ENCODE data around the gene EVI5.
A peak's percentile ranks its signal among the peaks of the same experiment; 100 is the strongest.

Gene EVI5

DNA sequence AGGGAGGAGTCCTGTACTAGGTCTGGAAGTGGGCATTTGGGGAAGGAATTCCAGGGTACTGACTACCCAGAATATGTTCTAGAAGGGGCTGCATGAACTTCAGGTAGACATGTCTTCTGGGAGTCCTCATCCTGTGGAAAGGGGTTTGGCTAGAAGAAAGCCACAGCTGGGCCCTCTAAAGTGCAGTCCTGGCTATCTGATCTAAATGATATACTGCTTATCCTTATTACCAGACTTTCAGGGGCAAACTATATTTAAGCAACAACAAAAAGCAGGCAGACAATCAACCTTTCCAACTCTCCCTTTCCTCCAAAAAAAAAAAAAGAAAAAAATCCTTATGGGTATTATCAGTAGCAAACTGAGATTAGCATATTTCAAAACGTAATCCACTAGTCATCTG, 268.3 kb downstream of the EVI5 start:
- DNase-seq (ENCODE audit: low read depth in 2 of 2), result no peak

- DNase-seq (ENCODE audit: low read depth in 2 of 2), result no peak
Observed at GRCh38 chr1:92515796-92516201, 269.1 kb downstream of the EVI5 start.

GRCh38 chr1:92511541-92511940, 273.4 kb downstream of the EVI5 start:
- no peak for DNase-seq (ENCODE audit: low read depth in 2 of 2)

DNA sequence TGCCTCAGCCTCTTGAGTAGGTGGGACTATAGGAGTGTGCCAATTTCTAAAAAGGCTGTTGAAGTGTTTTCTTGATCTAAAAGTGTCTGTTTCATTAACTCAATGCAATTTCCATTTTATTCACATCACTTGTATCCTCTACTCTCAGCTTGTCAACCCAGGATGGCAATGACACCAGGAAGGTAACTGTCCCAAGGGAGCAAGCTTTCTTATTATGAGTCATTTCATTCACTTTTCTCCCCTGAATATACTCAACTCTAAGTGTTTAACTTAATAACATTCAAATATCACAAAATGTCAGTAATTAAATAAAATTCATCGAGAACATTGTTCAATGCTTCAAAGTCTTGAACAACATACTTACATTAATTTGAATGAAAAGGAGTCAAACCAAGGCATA, 275.3 kb downstream of the EVI5 start:
- no peak for DNase-seq (ENCODE audit: low read depth in 2 of 2)

DNA sequence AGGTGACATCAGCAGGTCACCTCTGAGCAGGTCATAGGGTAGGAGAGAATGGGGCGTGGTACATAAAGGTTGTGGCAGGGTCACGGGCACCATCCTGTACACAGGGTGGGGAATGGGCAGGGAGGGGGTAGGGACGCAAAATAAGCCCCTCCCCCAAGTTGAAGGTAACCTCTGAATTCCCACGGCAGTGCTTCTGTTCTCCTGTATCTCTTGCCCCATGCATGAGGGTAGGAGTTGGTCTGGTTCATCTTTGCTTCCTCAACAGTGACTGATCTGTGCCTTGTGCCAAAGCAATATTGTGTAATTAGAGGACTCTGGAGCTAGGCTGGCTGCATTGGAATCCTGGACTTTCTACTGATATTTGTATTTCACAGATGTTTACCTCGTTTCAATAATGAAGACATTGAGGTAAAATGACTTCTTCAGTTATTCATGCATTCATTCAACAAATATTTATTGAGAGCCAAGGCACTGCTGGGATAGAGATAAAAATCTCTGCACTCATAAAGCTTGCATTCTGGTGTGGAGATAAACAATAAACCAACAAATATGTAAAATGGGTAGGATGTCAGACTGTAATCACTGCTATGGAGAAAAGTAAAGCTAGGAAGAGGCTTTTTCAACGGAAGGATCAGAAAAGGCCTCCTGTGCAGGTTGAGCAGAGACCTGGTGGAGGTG, 279.8 kb downstream of the EVI5 start:
- DNase-seq (ENCODE audit: low read depth in 2 of 2), result no peak

- no peak for DNase-seq (ENCODE audit: low read depth in 2 of 2)
Observed at GRCh38 chr1:92504291-92505014, 280.5 kb downstream of the EVI5 start.

DNA sequence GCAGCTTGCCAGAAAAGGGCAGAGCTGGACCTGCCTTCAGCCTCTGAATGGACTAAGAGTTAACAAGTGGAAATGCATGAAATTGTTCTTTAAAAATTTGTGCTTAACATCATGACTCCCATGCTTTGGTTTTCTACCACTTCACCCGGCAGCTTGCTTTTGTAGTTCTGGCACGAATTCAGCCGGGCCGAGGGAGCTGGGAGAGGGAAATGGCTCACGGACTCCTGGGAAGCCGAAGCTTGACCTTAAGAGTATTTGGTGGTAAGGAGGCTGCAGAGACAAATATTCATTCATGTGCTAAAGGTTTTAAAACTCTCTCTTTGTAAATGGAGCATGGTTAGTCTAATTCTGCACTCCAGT, 281.0 kb downstream of the EVI5 start:
- no peak for DNase-seq (ENCODE audit: low read depth in 2 of 2)

GRCh38 chr1:92503043-92503925, 281.6 kb downstream of the EVI5 start:
- no peak for DNase-seq (ENCODE audit: low read depth in 2 of 2)

- DNase-seq (ENCODE audit: low read depth in 2 of 2), result no peak
Observed at GRCh38 chr1:92502247-92502646, 282.7 kb downstream of the EVI5 start.

DNA sequence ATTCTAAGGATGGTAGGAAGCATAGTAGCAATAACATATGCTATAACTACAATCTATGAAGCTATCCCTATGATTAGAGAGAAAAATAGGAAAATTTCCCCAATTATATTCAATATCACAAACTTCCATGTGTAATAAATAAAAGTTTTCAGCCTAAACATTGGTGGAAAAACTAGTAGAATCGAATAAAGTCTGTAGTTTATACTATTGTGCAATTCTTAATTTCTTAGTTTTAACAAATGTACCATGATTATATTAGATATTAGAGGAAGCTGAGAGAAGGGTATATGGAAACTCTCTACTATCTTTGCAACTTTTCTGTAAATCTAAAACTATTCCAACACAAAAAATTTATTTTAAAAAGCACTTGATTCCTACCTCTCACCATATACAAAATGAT, 284.4 kb downstream of the EVI5 start:
- no peak for DNase-seq (ENCODE audit: low read depth in 2 of 2)

DNA sequence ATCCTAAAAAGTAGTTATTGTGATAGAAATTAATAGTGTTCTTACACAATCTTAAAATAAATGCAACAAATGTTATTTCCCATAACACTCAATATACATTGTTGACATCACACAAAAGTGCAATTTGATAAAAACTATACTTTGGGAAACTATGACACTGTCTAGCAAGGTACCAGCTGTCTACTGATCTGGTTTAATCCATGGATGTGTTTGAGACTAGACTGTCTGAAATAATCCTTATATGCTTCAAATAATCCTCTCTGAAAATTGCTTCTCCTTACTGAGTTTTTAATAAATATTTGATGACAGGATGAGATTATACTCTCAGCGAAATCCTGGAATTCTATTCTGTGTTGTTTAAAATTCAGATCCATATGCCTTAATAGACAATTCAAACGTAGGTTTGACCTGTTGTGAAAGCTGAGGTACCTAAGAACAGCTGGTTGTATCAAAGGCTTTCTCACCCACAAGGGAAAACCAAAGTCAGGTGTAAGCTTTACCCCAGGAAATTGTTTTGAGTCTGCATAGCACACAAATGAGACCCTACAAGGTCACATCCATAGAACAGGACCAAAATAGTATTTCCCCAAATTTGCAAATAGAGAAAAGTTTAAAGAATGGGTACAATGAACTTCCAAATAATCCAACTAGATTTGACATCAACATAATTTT, 289.4 kb downstream of the EVI5 start:
- DNase-seq (ENCODE audit: low read depth in 2 of 2), result no peak

- no peak for DNase-seq (ENCODE audit: low read depth in 2 of 2)
Observed at GRCh38 chr1:92494485-92495141, 290.3 kb downstream of the EVI5 start.

GRCh38 chr1:92493139-92493538, 291.8 kb downstream of the EVI5 start:
- no peak for DNase-seq (ENCODE audit: low read depth in 2 of 2)

DNA sequence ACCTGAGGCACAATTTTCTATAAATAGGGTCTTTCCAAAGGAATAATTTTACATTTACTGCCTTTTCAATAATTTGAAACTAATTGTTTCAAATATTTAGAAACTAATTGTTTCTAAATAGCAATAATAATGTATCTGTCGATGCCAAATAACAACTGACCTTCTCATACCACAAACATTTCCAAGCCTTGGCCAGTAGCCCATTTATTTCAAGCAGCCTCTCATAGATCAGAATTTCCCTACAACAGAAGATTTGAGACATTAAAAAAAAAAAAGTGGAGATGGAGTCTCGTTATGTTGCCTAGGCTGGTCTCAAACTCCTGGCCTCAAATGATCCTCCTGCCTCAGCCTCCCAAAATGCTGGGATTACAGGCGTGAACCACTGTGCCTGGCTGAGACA, 296.1 kb downstream of the EVI5 start:
- no peak for DNase-seq (ENCODE audit: low read depth in 2 of 2)

- DNase-seq (ENCODE audit: low read depth in 2 of 2), result no peak
Observed at GRCh38 chr1:92488416-92488815, 296.5 kb downstream of the EVI5 start.

GRCh38 chr1:92487078-92487605, 297.8 kb downstream of the EVI5 start:
- no peak for DNase-seq (ENCODE audit: low read depth in 2 of 2)

DNA sequence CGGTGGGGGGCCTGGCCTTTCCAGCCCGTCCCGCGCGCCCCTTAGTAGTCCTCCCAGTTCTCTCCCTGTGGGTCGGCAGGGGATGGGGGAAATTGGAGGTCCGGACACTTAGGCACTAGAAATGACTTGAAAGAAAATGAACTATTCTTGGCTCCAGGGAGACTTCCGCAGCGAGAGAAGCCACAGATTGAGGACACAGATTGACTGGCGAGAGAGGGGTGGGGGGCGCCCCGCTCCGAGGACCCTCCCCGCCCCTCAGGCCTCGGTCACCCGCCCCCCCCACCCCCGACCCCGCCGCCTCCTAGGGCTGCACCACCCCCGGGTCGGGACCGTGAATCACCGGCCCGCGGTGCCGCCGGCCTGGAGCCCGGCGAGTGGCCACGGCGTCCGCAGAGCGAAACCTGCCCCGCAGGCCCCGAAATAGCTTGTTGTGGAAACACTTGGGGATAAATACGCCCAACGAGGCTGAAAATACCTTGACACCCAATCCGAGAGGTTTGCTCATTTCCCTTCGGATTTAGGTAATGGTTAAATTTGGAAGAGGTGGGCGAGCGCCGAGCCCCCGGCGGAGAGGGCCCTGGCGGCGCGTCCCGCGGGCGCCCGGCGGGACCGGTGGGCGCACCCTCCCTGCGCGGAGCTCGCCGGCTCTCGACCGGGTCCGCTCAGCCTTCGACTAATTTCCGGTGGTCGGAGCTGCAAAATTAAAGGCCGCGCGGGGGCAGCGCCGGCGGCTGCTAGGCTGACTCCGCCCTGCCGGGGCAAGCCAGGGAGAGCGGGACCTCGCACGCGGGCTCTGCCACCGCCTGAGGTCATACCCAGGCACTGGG, 298.4 kb downstream of the EVI5 start, which contains the start of gene GFI1:
GFI1 (minus strand) TSS at position 675 of the 827 bp plus-strand sequence. CDS start 3,438 bp downstream, outside the sequence.
- peak; percentile 69 to 71 for DNase-seq (ENCODE audit: low read depth in 2 of 2)

DNA sequence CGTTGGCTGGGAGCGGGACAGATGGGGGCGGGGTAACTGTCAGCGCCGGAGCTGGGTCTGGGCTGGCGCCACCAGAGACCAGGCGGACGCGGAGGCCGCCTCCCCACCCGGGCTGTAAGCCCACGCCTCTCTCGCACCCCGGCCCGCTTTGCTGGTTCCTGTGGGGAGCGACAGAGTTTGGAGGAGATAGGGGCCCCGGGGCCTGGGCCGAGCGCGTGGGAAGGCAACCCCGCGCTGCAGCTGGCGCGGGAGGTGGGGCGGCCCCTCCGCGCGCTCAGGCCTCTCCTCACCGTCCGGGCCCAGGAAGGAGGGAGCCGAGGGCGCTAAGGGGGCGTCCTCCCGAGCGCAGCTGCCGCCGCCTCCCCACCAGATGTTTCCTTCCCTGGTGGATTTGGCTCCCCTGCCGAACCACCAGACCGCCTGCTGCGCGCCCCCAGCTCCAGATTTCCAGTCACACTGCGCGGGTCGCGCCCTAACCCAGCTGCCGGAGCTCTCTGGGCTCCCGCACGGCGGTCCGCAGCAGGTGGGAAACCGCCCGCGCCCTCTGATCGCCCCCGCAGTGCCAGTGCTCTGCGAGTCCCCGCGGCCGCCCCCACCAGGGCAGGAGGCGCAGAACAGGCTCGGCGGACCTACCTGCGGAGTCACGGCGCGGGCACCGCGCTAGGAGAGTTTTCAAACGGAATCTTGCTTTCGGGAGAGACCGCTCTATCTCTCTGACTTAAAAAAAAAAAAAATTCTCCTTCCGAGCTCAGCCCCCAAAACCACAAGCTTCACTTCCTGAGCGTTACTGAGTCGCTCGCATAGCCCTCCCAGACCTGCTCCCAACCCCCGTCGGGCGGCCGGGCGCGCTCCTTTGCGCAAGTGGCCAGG, 299.3 kb downstream of the EVI5 start:
- DNase-seq (ENCODE audit: low read depth in 2 of 2), result peak; percentile 85
